ENCODE measurements around the gene RALGPS2.
"Not testable (repeated sequence)": the region's sequence is repeated elsewhere in the genome, so short reads cannot be mapped to it uniquely, and the experiment has no call there.

The RALGPS2 gene

DNA sequence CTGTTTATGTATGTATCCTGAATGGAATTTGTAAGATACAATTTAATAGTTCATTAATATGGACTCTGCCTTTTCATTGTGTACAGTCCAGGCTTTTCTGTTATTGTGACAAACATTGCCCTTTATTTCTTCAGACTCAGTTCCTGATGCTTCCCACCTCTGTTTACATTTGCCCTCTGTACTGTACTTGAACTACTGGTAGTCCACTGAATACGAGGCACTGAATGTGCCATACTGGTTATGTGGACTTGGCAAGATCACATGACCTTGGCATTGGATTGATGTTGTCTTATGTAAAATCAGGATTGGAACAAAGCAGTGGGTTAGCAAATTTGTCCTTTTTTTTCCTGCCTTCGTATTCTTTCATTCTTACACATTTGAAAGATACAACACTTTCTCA lies 27.8 kb downstream of the RALGPS2 start:
- no peak for TF ChIP-seq EZH2phosphoT487 (IDR thresholded peaks at IDR 0.05; ENCODE audit: low read depth)
- TF ChIP-seq, protein P1, sequence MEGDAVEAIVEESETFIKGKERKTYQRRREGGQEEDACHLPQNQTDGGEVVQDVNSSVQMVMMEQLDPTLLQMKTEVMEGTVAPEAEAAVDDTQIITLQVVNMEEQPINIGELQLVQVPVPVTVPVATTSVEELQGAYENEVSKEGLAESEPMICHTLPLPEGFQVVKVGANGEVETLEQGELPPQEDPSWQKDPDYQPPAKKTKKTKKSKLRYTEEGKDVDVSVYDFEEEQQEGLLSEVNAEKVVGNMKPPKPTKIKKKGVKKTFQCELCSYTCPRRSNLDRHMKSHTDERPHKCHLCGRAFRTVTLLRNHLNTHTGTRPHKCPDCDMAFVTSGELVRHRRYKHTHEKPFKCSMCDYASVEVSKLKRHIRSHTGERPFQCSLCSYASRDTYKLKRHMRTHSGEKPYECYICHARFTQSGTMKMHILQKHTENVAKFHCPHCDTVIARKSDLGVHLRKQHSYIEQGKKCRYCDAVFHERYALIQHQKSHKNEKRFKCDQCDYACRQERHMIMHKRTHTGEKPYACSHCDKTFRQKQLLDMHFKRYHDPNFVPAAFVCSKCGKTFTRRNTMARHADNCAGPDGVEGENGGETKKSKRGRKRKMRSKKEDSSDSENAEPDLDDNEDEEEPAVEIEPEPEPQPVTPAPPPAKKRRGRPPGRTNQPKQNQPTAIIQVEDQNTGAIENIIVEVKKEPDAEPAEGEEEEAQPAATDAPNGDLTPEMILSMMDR (IDR thresholded peaks at IDR 0.05; ENCODE audit: low read depth, low read length): no peak
- Histone ChIP-seq H3K79me2 (ENCODE audit: low read length) (no peaks in the 10 kb centered on the region), H3K36me3 (replicated peaks; ENCODE audit: low read depth, low read length) (no peaks in the 10 kb centered on the region)

DNA sequence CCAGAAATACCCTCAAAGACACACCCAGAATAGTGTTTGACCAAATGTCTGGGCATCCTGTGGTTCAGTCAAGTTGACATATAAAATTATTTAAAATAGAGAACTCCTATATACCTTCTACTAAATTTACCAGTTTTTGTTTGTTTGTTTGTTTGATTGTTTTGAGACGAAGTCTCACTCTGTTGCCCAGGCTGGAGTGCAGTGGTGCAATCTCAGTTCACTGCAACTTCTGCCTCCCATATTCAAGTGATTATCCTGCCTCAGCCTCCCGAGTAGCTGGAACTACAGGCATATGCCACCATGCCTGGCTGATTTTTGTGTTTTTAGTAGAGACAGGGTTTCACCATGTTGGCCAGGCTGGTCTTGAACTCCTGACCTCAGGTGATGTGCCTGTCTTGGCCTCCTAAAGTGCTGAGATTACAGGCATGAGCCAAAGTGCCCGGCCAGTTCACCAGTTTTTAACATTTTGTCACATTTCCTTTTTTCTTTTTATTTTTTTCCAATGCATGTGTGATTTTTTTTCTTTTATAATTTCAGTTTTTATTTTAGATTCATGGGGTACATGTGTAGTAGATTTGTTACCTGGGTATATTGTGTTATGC lies 29.7 kb downstream of the RALGPS2 start:
- not testable (repeated sequence) for H3K27me3 ChIP-seq (ENCODE audit: low read depth, low read length); H3K9ac ChIP-seq (ENCODE audit: low read length); H3K4me3 ChIP-seq (ENCODE audit: low read length); H2AFZ ChIP-seq (ENCODE audit: low read depth, low read length); H3K79me2 ChIP-seq (ENCODE audit: low read length); H3K4me2 ChIP-seq (ENCODE audit: low read length); H3K4me1 ChIP-seq (ENCODE audit: low read length); H3K9me3 ChIP-seq (ENCODE audit: insufficient read depth, low read length); H3K36me3 ChIP-seq (replicated peaks; ENCODE audit: low read depth, low read length); H3K27ac ChIP-seq (ENCODE audit: low read length)
- H4K20me1 ChIP-seq (ENCODE audit: insufficient read depth, low read length): peaks cover 22% of the 10 kb centered on the region; the same call in 1 of the 2 replicates

More for the DNA sequence above, 27.8 kb downstream of the RALGPS2 start:
- no peaks in the 10 kb centered on the region for H3K4me1 ChIP-seq (ENCODE audit: low read length)
- H3K4me3 ChIP-seq (ENCODE audit: low read length): no peak overlapping the region
- no peaks in the 10 kb centered on the region for H3K9me3 ChIP-seq (ENCODE audit: insufficient read depth, low read length)
- H3K4me2 ChIP-seq (ENCODE audit: low read length): peak overlapping the region; percentile 1; the same call in 1 of the 2 replicates
- H3K9ac ChIP-seq (ENCODE audit: low read length): no peak overlapping the region
- no peak overlapping the region for H2AFZ ChIP-seq (ENCODE audit: low read depth, low read length)
- no peaks in the 10 kb centered on the region for H3K27me3 ChIP-seq (ENCODE audit: low read depth, low read length)
- H3K27ac ChIP-seq (ENCODE audit: low read length): no peak overlapping the region
- peaks cover 20% of the 10 kb centered on the region; the same call in 1 of the 2 replicates for H4K20me1 ChIP-seq (ENCODE audit: insufficient read depth, low read length)

GRCh38 chr1:178768423-178768822 lies 43.4 kb downstream of the RALGPS2 start:
- H3K9ac ChIP-seq (ENCODE audit: low read length): no peak overlapping the region
- H3K4me2 ChIP-seq (ENCODE audit: low read length): no peak overlapping the region
- TF ChIP-seq, protein P1 (IDR thresholded peaks at IDR 0.05; ENCODE audit: low read depth, low read length): peak; percentile 95
- no peak for TF ChIP-seq EZH2phosphoT487 (IDR thresholded peaks at IDR 0.05; ENCODE audit: low read depth)
- H3K79me2 ChIP-seq (ENCODE audit: low read length): no peaks in the 10 kb centered on the region
- H4K20me1 ChIP-seq (ENCODE audit: insufficient read depth, low read length): peaks cover 24% of the 10 kb centered on the region
- no peak overlapping the region for H2AFZ ChIP-seq (ENCODE audit: low read depth, low read length)
- H3K9me3 ChIP-seq (ENCODE audit: insufficient read depth, low read length): peaks cover 10% of the 10 kb centered on the region; the same call in 1 of the 2 replicates
- no peaks in the 10 kb centered on the region for H3K27me3 ChIP-seq (ENCODE audit: low read depth, low read length)
- H3K27ac ChIP-seq (ENCODE audit: low read length): no peak overlapping the region
- H3K4me1 ChIP-seq (ENCODE audit: low read length): no peaks in the 10 kb centered on the region
- H3K36me3 ChIP-seq (replicated peaks; ENCODE audit: low read depth, low read length): peaks cover 4% of the 10 kb centered on the region
- no peak overlapping the region for H3K4me3 ChIP-seq (ENCODE audit: low read length)

DNA sequence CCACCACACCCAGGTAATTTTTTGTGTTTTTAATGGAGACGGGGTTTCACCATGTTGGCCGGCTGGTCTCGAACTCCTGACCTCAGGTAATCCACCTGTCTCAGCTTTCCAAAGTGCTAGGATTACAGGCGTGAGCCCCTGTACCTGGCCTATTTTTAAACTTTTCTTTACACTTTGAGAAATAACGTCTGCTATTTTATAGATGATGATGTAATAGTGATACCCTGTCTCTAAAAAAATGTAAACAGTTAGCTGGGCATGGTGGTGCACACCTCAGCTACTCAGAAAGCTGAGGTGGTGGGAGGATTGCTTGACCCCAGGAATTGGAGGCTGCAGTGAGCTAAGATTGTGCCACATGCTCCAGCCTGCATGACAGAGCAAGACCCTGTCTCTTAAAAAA lies 47.9 kb downstream of the RALGPS2 start:
- Histone ChIP-seq H3K79me2 (ENCODE audit: low read length) (no peaks in the 10 kb centered on the region), H3K4me1 (ENCODE audit: low read length) (no peaks in the 10 kb centered on the region), H2AFZ (ENCODE audit: low read depth, low read length) (no peak overlapping the region), H3K4me3 (ENCODE audit: low read length) (no peak overlapping the region), H3K36me3 (replicated peaks; ENCODE audit: low read depth, low read length) (no peaks in the 10 kb centered on the region), H3K4me2 (ENCODE audit: low read length) (no peak overlapping the region), H3K9me3 (ENCODE audit: insufficient read depth, low read length) (no peaks in the 10 kb centered on the region), H3K27me3 (ENCODE audit: low read depth, low read length) (no peaks in the 10 kb centered on the region), H3K9ac (ENCODE audit: low read length) (no peak overlapping the region), H4K20me1 (ENCODE audit: insufficient read depth, low read length) (peaks cover 13% of the 10 kb centered on the region), H3K27ac (ENCODE audit: low read length) (no peak overlapping the region)
- TF ChIP-seq EZH2phosphoT487 (IDR thresholded peaks at IDR 0.05; ENCODE audit: low read depth): no peak
- TF ChIP-seq, protein P1 (IDR thresholded peaks at IDR 0.05; ENCODE audit: low read depth, low read length): no peak

All from OCI-LY3 (cell line).